Loucy (cell line): Measurements from ENCODE around the gene TIMMDC1.

ENCODE experiments used
- CTCF ChIP-seq: fragments of 200-600 bp; sonication (generic); conservative IDR thresholded peaks from 2 replicates; pipeline ENCODE4 v1.5.1; 2014; ENCODE audit warnings: mild to moderate bottlenecking, antibody characterized with exemption, low read length
- EZH2phosphoT487 ChIP-seq: fragments of 200-600 bp; IDR thresholded peaks from 2 replicates; pipeline ENCODE4 v1.6.1; 2018; ENCODE audit warnings: antibody characterized with exemption, mild to moderate bottlenecking, moderate library complexity, borderline replicate concordance

- TF ChIP-seq CTCF: no peak
- no peak for TF ChIP-seq EZH2phosphoT487
Measured at GRCh38 chr3:119558626-119559317, 60.4 kb downstream of the TIMMDC1 start.
